ENCODE results near the gene DSTYK. TPM values are rescaled to one million over a fixed set of nuclear protein-coding genes. Genes with fewer than 3 reads are reported as not detected.

DSTYK gene
- total RNA-seq, 1 donor from 2014 or later, result 11.3 TPM

GRCh38 chr1:205256951-205257625, 45.6 kb upstream of the DSTYK start:
- DNase-seq (ENCODE audit: low read depth), result no peak
- TF ChIP-seq CTCF (IDR thresholded peaks at IDR 0.05; ENCODE audit: insufficient read depth, low read length, severe bottlenecking), result no peak
- no peak for FAIRE-seq
- H3K36me3 ChIP-seq (ENCODE audit: control insufficient read depth, insufficient read depth, low read length), result no peaks in the 10 kb centered on the region
- no peaks in the 10 kb centered on the region for H3K27me3 ChIP-seq (ENCODE audit: control insufficient read depth, insufficient read depth, low read length)
- H3K4me3 ChIP-seq (ENCODE audit: low read depth, low read length), result no peak overlapping the region

- peak; percentile 74 for DNase-seq (ENCODE audit: low read depth)
- no peak overlapping the region for H3K4me3 ChIP-seq (ENCODE audit: low read depth, low read length)
- TF ChIP-seq CTCF (IDR thresholded peaks at IDR 0.05; ENCODE audit: insufficient read depth, low read length, severe bottlenecking), result peak; percentile 96
- no peaks in the 10 kb centered on the region for H3K27me3 ChIP-seq (ENCODE audit: control insufficient read depth, insufficient read depth, low read length)
- FAIRE-seq, result peak; percentile 81
- H3K36me3 ChIP-seq (ENCODE audit: control insufficient read depth, insufficient read depth, low read length), result no peaks in the 10 kb centered on the region
Measured at GRCh38 chr1:205255941-205256780, 44.7 kb upstream of the DSTYK start.

- peak; percentile 32 for DNase-seq (ENCODE audit: low read depth)
- FAIRE-seq, result no peak
- Histone ChIP-seq H3K27me3 (ENCODE audit: control insufficient read depth, insufficient read depth, low read length) (peaks cover 2% of the 10 kb centered on the region), H3K36me3 (ENCODE audit: control insufficient read depth, insufficient read depth, low read length) (no peaks in the 10 kb centered on the region), H3K4me3 (ENCODE audit: low read depth, low read length) (no peak overlapping the region)
- TF ChIP-seq CTCF (IDR thresholded peaks at IDR 0.05; ENCODE audit: insufficient read depth, low read length, severe bottlenecking), result no peak
Measured at GRCh38 chr1:205251576-205251975, 40.1 kb upstream of the DSTYK start.

- no peak for FAIRE-seq
- no peak for DNase-seq (ENCODE audit: low read depth)
- no peaks in the 10 kb centered on the region for H3K36me3 ChIP-seq (ENCODE audit: control insufficient read depth, insufficient read depth, low read length)
- TF ChIP-seq CTCF (IDR thresholded peaks at IDR 0.05; ENCODE audit: insufficient read depth, low read length, severe bottlenecking), result no peak
- no peak overlapping the region for H3K4me3 ChIP-seq (ENCODE audit: low read depth, low read length)
- peaks cover 2% of the 10 kb centered on the region for H3K27me3 ChIP-seq (ENCODE audit: control insufficient read depth, insufficient read depth, low read length)
Measured at GRCh38 chr1:205250699-205251098, 39.2 kb upstream of the DSTYK start.

- FAIRE-seq (no peak), DNase-seq (ENCODE audit: low read depth) (no peak)
- peaks cover 2% of the 10 kb centered on the region for H3K27me3 ChIP-seq (ENCODE audit: control insufficient read depth, insufficient read depth, low read length)
- no peaks in the 10 kb centered on the region for H3K36me3 ChIP-seq (ENCODE audit: control insufficient read depth, insufficient read depth, low read length)
- TF ChIP-seq CTCF (IDR thresholded peaks at IDR 0.05; ENCODE audit: insufficient read depth, low read length, severe bottlenecking), result no peak
- H3K4me3 ChIP-seq (ENCODE audit: low read depth, low read length), result no peak overlapping the region
Measured at GRCh38 chr1:205249651-205250050, 38.1 kb upstream of the DSTYK start.

Measured in bronchial epithelial cell (primary cell).